ENCODE data around the gene BCL2. TPM values are rescaled to one million over a fixed set of nuclear protein-coding genes. Genes with fewer than 3 reads are reported as not detected.

Gene BCL2
- total RNA-seq, 1 donor from 2014 or later: 47.3 TPM

GRCh38 chr18:63179422-63179821 is 140.1 kb downstream of the BCL2 start:
- no peak for DNase-seq

- DNase-seq: no peak
Measured at GRCh38 chr18:63178971-63179370, 140.6 kb downstream of the BCL2 start.

- DNase-seq: peak; percentile 84
Measured at GRCh38 chr18:63177919-63178821, 141.4 kb downstream of the BCL2 start.

- no peak for DNase-seq
Measured at GRCh38 chr18:63177259-63177658, 142.3 kb downstream of the BCL2 start.

- DNase-seq: no peak
Measured at GRCh38 chr18:63175264-63175663, 144.3 kb downstream of the BCL2 start.

GRCh38 chr18:63173983-63174382 is 145.6 kb downstream of the BCL2 start:
- DNase-seq: no peak

- no peak for DNase-seq
Measured at GRCh38 chr18:63169853-63170252, 149.7 kb downstream of the BCL2 start.

- peak; percentile 43 for DNase-seq
Measured at GRCh38 chr18:63168287-63168686, 151.3 kb downstream of the BCL2 start.

GRCh38 chr18:63166142-63166541 is 153.4 kb downstream of the BCL2 start:
- no peak for DNase-seq

- DNase-seq: no peak
Measured at GRCh38 chr18:63164396-63164795, 155.2 kb downstream of the BCL2 start.

GRCh38 chr18:63162271-63163014 is 157.1 kb downstream of the BCL2 start:
- DNase-seq: no peak

GRCh38 chr18:63161761-63162195 is 157.8 kb downstream of the BCL2 start:
- no peak for DNase-seq

GRCh38 chr18:63161032-63161760 is 158.4 kb downstream of the BCL2 start:
- no peak for DNase-seq

GRCh38 chr18:63160172-63160995 is 159.2 kb downstream of the BCL2 start:
- DNase-seq: no peak

- DNase-seq: no peak
Measured at GRCh38 chr18:63159590-63159989, 160.0 kb downstream of the BCL2 start.

- DNase-seq: no peak
Measured at GRCh38 chr18:63158676-63159291, 160.8 kb downstream of the BCL2 start.

- no peak for DNase-seq
Measured at GRCh38 chr18:63158012-63158631, 161.4 kb downstream of the BCL2 start.

- peak; percentile 60 for DNase-seq
Measured at GRCh38 chr18:63157293-63158011, 162.1 kb downstream of the BCL2 start.

GRCh38 chr18:63155910-63156773 is 163.4 kb downstream of the BCL2 start:
- no peak for DNase-seq
